Measurements from ENCODE around the gene TRPM4.

- TF ChIP-seq CTCF (conservative IDR thresholded peaks at IDR 0.05 in 1 of 2, IDR thresholded peaks at IDR 0.05 in 1 of 2; ENCODE audit: extremely low read depth in 1 of 2, insufficient read depth in 1 of 2, low read depth in 1 of 2, low read length in 2 of 2): no peak
- TF ChIP-seq EZH2 (IDR thresholded peaks at IDR 0.05; ENCODE audit: borderline replicate concordance, low read length): no peak
These were observed 24.5 kb upstream of the TRPM4 start for GRCh38 chr19:49132974-49133609.

Measured in mammary epithelial cell (primary cell).